NB4 (cell line): Measurements from ENCODE around the gene IGSF8.
"Not testable (repeated sequence)": the region's sequence is repeated elsewhere in the genome, so short reads cannot be mapped to it uniquely, and the experiment has no call there.

ENCODE experiments used
- DNase-seq: peaks from one replicate; pipeline ENCODE4 v3.0.0; 2010; ENCODE audit warnings: low read depth
- H3K4me3 ChIP-seq: one replicate; pipeline ENCODE4 v1.5.1; 2011; ENCODE audit warnings: mild to moderate bottlenecking, low read depth, low read length, moderate library complexity
- CTCF ChIP-seq: IDR thresholded peaks from one replicate; pipeline ENCODE4 v1.5.1; 2012; ENCODE audit warnings: low read depth, low read length
- MAX ChIP-seq: IDR thresholded peaks from 2 replicates; pipeline ENCODE4 v1.6.1; 2011; ENCODE audit warnings: low read depth, low read length
- MYC ChIP-seq: IDR thresholded peaks from 2 replicates; pipeline ENCODE4 v1.6.1; 2011; ENCODE audit warnings: low read depth, low read length
- POLR2A ChIP-seq: IDR thresholded peaks from 2 replicates; pipeline ENCODE4 v1.6.1; 2011; ENCODE audit warnings: mild to moderate bottlenecking; ENCODE audit not compliant: insufficient read length; ENCODE audit errors: extremely low read depth

The IGSF8 gene

GRCh38 chr1:160053548-160054365 is 44.7 kb downstream of the IGSF8 start:
- no peak overlapping the region for H3K4me3 ChIP-seq
- no peak for TF ChIP-seq MYC
- TF ChIP-seq POLR2A: no peak
- TF ChIP-seq MAX: no peak
- no peak for TF ChIP-seq CTCF
- no peak for DNase-seq

- no peak for DNase-seq
- no peak for TF ChIP-seq MAX
- no peak overlapping the region for H3K4me3 ChIP-seq
Observed at GRCh38 chr1:160052936-160053335, 45.5 kb downstream of the IGSF8 start.

- H3K4me3 ChIP-seq: no peak overlapping the region
- no peak for DNase-seq
- TF ChIP-seq MAX (no peak), POLR2A (no peak), MYC (no peak), CTCF (no peak)
Observed at GRCh38 chr1:160050619-160051018, 47.8 kb downstream of the IGSF8 start.

GRCh38 chr1:160050182-160050581 is 48.2 kb downstream of the IGSF8 start:
- not testable (repeated sequence) for DNase-seq

GRCh38 chr1:160049101-160049500 is 49.3 kb downstream of the IGSF8 start:
- no peak for TF ChIP-seq CTCF
- no peak for TF ChIP-seq MYC
- TF ChIP-seq MAX: no peak
- no peak for TF ChIP-seq POLR2A
- no peak for DNase-seq
- H3K4me3 ChIP-seq: no peak overlapping the region

More at GRCh38 chr1:160050182-160050581, 48.2 kb downstream of the IGSF8 start:
- H3K4me3 ChIP-seq: not testable (repeated sequence)

- no peak overlapping the region for H3K4me3 ChIP-seq
- TF ChIP-seq CTCF (no peak), MYC (no peak), POLR2A (no peak), MAX (no peak)
- DNase-seq: no peak
Observed at GRCh38 chr1:160048335-160048734, 50.1 kb downstream of the IGSF8 start.
